Measurements from ENCODE around the gene LMBRD2.

The LMBRD2 gene

GRCh38 chr5:36055984-36056383 is 95.7 kb downstream of the LMBRD2 start:
- in situ Hi-C loops (cut with HindIII; ENCODE audit: low sequenced_read_pairs), result no loop called here

GRCh38 chr5:36054647-36055046 is 97.0 kb downstream of the LMBRD2 start:
- in situ Hi-C loops (cut with HindIII; ENCODE audit: low sequenced_read_pairs), result no loop called here

- in situ Hi-C loops (cut with HindIII; ENCODE audit: low sequenced_read_pairs), result no loop called here
Measured at GRCh38 chr5:36052538-36052937, 99.1 kb downstream of the LMBRD2 start.

- in situ Hi-C loops (cut with HindIII; ENCODE audit: low sequenced_read_pairs), result no loop called here
Measured at GRCh38 chr5:36049949-36050348, 101.7 kb downstream of the LMBRD2 start.
